Measurements from ENCODE around the gene ABCA9. TPM values are rescaled to one million over a fixed set of nuclear protein-coding genes. Genes with fewer than 3 reads are reported as not detected.

ABCA9 gene
- total RNA-seq, 1 experiment from 2014 or later, result not detected

GRCh38 chr17:68981288-68981687 lies 79.4 kb downstream of the ABCA9 start:
- H3K27me3 Mint-ChIP-seq (ENCODE audit: low read depth), result peaks cover 4% of the 10 kb centered on the region; the same call in 1 of the 2 replicates

GRCh38 chr17:68973098-68973846 lies 87.5 kb downstream of the ABCA9 start:
- no peak for ATAC-seq
- Mint-ChIP-seq H3K4me1 (no peaks in the 10 kb centered on the region), H3K27me3 (ENCODE audit: low read depth) (peaks cover 4% of the 10 kb centered on the region; the same call in 1 of the 2 replicates), H3K36me3 (no peaks in the 10 kb centered on the region), H3K9me3 (peaks cover 4% of the 10 kb centered on the region), H3K27ac (no peak overlapping the region), H3K4me3 (no peak overlapping the region)
- ChIA-PET POLR2A (no interaction called here), CTCF (no interaction called here)
- TF ChIP-seq TEAD1 (CRISPR knock-in tag; IDR thresholded peaks at IDR 0.05) (no peak), CTCF (IDR thresholded peaks at IDR 0.05) (no peak), KAT7 (CRISPR knock-in tag; IDR thresholded peaks at IDR 0.05; ENCODE audit: borderline replicate concordance) (no peak), JAZF1 (CRISPR knock-in tag; IDR thresholded peaks at IDR 0.05) (no peak), ZNF671 (CRISPR knock-in tag; IDR thresholded peaks at IDR 0.05) (no peak), SOX15 (CRISPR knock-in tag; IDR thresholded peaks at IDR 0.05) (no peak), STAT6 (CRISPR knock-in tag; conservative IDR thresholded peaks at IDR 0.05; ENCODE audit: low read depth) (no peak), CREB1 (CRISPR knock-in tag; IDR thresholded peaks at IDR 0.05) (no peak), ELF4 (CRISPR knock-in tag; IDR thresholded peaks at IDR 0.05; ENCODE audit: low read depth) (no peak), OVOL2 (CRISPR knock-in tag; IDR thresholded peaks at IDR 0.05; ENCODE audit: borderline replicate concordance) (no peak), RELA (CRISPR knock-in tag; IDR thresholded peaks at IDR 0.05; ENCODE audit: borderline replicate concordance) (no peak), ZNF263 (CRISPR knock-in tag; IDR thresholded peaks at IDR 0.05; ENCODE audit: low read depth) (no peak), MAX (CRISPR knock-in tag; IDR thresholded peaks at IDR 0.05) (no peak), ZNF219 (CRISPR knock-in tag; IDR thresholded peaks at IDR 0.05; ENCODE audit: borderline replicate concordance) (no peak), ZSCAN18 (CRISPR knock-in tag; IDR thresholded peaks at IDR 0.05) (no peak), JUN (CRISPR knock-in tag; IDR thresholded peaks at IDR 0.05) (no peak), GABPB1 (CRISPR knock-in tag; IDR thresholded peaks at IDR 0.05) (no peak), E2F1 (CRISPR knock-in tag; IDR thresholded peaks at IDR 0.05) (no peak)
- DNase-seq (ENCODE audit: low spot score), result no peak

More at GRCh38 chr17:68981288-68981687, 79.4 kb downstream of the ABCA9 start:
- Mint-ChIP-seq H3K4me3 (no peak overlapping the region), H3K27ac (no peak overlapping the region), H3K36me3 (no peaks in the 10 kb centered on the region), H3K9me3 (no peaks in the 10 kb centered on the region), H3K4me1 (no peaks in the 10 kb centered on the region)
- CTCF ChIA-PET, result interaction anchor here (0.8 kb wide), 1 partner anchor 104 kb away, joined by 4 read pairs; no protein-coding TSS in a partner anchor
- POLR2A ChIA-PET, result no interaction called here
- ATAC-seq, result no peak
- TF ChIP-seq USF2 (CRISPR knock-in tag; IDR thresholded peaks at IDR 0.05) (no peak), E2F1 (CRISPR knock-in tag; IDR thresholded peaks at IDR 0.05) (no peak), ZNF396 (CRISPR knock-in tag; IDR thresholded peaks at IDR 0.05; ENCODE audit: borderline replicate concordance) (no peak), EMX1 (CRISPR knock-in tag; IDR thresholded peaks at IDR 0.05) (no peak)
- DNase-seq (ENCODE audit: low spot score), result no peak
